ENCODE data around the gene TTC9B. TPM values are rescaled to one million over a fixed set of nuclear protein-coding genes. Genes with fewer than 3 reads are reported as not detected.

The TTC9B gene
- total and polyA plus RNA-seq, 2 of the 8 experiments (the other 6 are each of a cell fraction or from before 2014, with no cell fraction given), result 0.26 TPM; not detected in 1

DNA sequence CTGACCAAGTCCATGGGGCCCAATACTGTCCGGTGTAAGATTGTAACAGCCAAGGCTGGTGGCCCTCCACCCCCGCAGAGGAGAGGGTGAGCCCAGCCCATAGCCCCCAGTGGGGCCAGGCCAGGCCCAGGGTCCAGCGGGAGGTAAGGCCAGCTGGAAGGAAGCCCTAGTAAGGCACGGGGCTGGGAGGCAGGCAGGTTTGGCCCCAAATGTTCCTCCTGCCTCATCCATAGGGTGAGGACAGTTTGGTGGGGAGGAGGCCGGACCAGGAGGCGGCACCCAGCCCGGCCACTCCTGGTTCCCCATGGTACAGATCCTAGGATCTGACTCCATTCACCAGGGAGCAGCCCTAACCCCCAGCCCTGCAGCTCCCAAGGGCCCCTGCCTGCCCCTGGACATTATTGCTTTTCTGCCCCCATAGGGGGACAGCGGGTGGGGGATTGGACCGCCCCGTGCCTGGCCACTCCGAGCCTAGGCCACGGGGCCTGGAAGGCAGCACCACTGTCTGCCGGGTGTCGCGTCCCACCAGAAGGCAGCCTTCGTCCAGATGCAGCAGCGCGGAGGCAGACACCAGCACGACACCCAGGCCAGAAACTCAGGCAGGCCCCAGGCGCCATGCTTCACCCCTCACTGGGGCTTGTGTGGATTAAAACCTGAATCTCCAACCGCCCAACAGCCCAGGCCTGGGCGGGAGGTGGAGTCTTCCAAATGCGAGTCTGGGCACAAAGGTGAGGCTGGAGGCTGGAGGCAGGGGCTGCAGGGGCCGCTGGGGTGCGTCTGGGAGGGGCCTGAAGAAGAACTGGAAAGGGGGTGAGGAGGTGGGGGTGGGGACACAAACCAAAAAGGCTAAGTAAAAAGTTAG is 15.0 kb upstream of the TTC9B start:
- H2BK12ac ChIP-seq (ENCODE audit: low read depth, low read length), result no peak overlapping the region
- H2AK5ac ChIP-seq (ENCODE audit: low read depth, low read length), result no peak overlapping the region
- H3K79me2 ChIP-seq (ENCODE audit: control insufficient read depth in 1 of 2, insufficient read depth in 2 of 2, low read length in 2 of 2), result no peaks in the 10 kb centered on the region
- no peak overlapping the region for H3K4me3 ChIP-seq (ENCODE audit: extremely low read depth in 1 of 4, insufficient read depth in 2 of 4, low read depth in 3 of 4, low read length in 4 of 4)
- H3K9me3 ChIP-seq (ENCODE audit: insufficient read depth in 2 of 2, low read depth in 1 of 2, low read length in 1 of 2), result no peaks in the 10 kb centered on the region
- H3K14ac ChIP-seq (ENCODE audit: insufficient read length), result no peak overlapping the region
- H4K8ac ChIP-seq (ENCODE audit: extremely low read depth, insufficient read depth, low read length), result peak overlapping the region; percentile 18; the same call in 1 of the 2 replicates
- no peak overlapping the region for H4K91ac ChIP-seq (replicated peaks; ENCODE audit: insufficient read length, low read length)
- no peaks in the 10 kb centered on the region for H3K79me1 ChIP-seq (ENCODE audit: low read depth, low read length)
- peaks cover 0 to 7% of the 10 kb centered on the region in 2 experiments for H4K20me1 ChIP-seq (replicated peaks in 1 of 2; ENCODE audit: control insufficient read depth in 1 of 2, insufficient read depth in 2 of 2, low read length in 2 of 2)
- POLR2A ChIA-PET (ENCODE audit: partially characterized antibody), result interaction anchor here (0.7 kb wide), 1 partner anchor 14 kb away, joined by 3 read pairs; no protein-coding TSS in a partner anchor
- WGBS, 2 experiments (ENCODE audit: extremely low coverage in 1 of 2, insufficient coverage in 1 of 2, insufficient read length in 1 of 2, insufficient replicate concordance in 2 of 2, low coverage in 1 of 2, low lambda C conversion rate in 2 of 2, missing lambda C conversion rate in 1 of 2), result 94% methylated on average over 19 of the region's 25 CpGs; no CpG with 5 or more reads in 1 of the 2 experiments
- no peak overlapping the region for H3K4me2 ChIP-seq (ENCODE audit: insufficient read depth in 1 of 2, low read depth in 2 of 2, low read length in 2 of 2)
- no peak overlapping the region for H3K56ac ChIP-seq (replicated peaks; ENCODE audit: insufficient read length, low read depth, low read length)
- H3K9ac ChIP-seq (replicated peaks in 1 of 4; ENCODE audit: extremely low read depth in 1 of 4, low read depth in 3 of 4, low read length in 3 of 4), result no peak overlapping the region
- H3K4ac ChIP-seq (replicated peaks; ENCODE audit: insufficient read length, low read depth, low read length), result no peak overlapping the region
- CTCF ChIA-PET (ENCODE audit: partially characterized antibody), result interaction anchor here (0.5 to 3.6 kb wide), 6 partner anchors 10 to 72 kb away, joined by 3 to 17 read pairs (median 3); partner anchors contain the start of gene TTC9B
- H4K5ac ChIP-seq (ENCODE audit: insufficient read length, low read depth, low read length), result no peak overlapping the region
- H2BK20ac ChIP-seq (ENCODE audit: low read length), result no peak overlapping the region
- H3K23me2 ChIP-seq (ENCODE audit: low read depth, low read length), result no peaks in the 10 kb centered on the region
- H2BK15ac ChIP-seq (ENCODE audit: low read length), result no peak overlapping the region
- no peak overlapping the region for H2BK5ac ChIP-seq (ENCODE audit: low read depth, low read length)
- H3K27ac ChIP-seq (ENCODE audit: low read depth, low read length), result no peak overlapping the region
- H3K4me1 ChIP-seq (replicated peaks in 1 of 4; ENCODE audit: control insufficient read depth in 3 of 4, insufficient read depth in 4 of 4, low read length in 3 of 4), result peaks cover 0 to 20% (median 13%) of the 10 kb centered on the region in 4 experiments; a peak in 6 of 7 replicates
- DNase-seq (ENCODE audit: low read depth in 1 of 2, low spot score in 2 of 2), result no peak
- H3K36me3 ChIP-seq (ENCODE audit: control insufficient read depth in 2 of 4, insufficient read depth in 4 of 4, low read length in 3 of 4), result peaks cover 0 to 10% (median 4%) of the 10 kb centered on the region in 4 experiments; a peak in 4 of 8 replicates
- H2AFZ ChIP-seq (ENCODE audit: low read length), result no peak overlapping the region
- no peak for FAIRE-seq
- no peak overlapping the region for H3K23ac ChIP-seq (ENCODE audit: insufficient read length)
- H2BK120ac ChIP-seq (replicated peaks; ENCODE audit: low read depth, low read length), result no peak overlapping the region
- H3K27me3 ChIP-seq (replicated peaks in 1 of 4; ENCODE audit: control insufficient read depth in 3 of 4, extremely low read depth in 1 of 4, insufficient read depth in 3 of 4, low read length in 3 of 4), result 0 out of 7 replicates have a peak, but pooled peaks cover 0 to under 1% (median 0%) of the 10 kb centered on the region in 4 experiments
- H3K18ac ChIP-seq (ENCODE audit: extremely low read depth, low read length), result no peak overlapping the region
- no peak for TF ChIP-seq EP300 (IDR thresholded peaks at IDR 0.05; ENCODE audit: borderline replicate concordance in 1 of 2, low read depth in 2 of 2, low read length in 2 of 2)
- TF ChIP-seq RFX5 (IDR thresholded peaks at IDR 0.05; ENCODE audit: borderline replicate concordance, low read depth, low read length), result no peak
- TF ChIP-seq, protein P1, sequence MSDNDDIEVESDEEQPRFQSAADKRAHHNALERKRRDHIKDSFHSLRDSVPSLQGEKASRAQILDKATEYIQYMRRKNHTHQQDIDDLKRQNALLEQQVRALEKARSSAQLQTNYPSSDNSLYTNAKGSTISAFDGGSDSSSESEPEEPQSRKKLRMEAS (IDR thresholded peaks at IDR 0.05), result no peak
- no peak for TF ChIP-seq SIRT6 (IDR thresholded peaks at IDR 0.05; ENCODE audit: low read length)
- TF ChIP-seq, protein P2, sequence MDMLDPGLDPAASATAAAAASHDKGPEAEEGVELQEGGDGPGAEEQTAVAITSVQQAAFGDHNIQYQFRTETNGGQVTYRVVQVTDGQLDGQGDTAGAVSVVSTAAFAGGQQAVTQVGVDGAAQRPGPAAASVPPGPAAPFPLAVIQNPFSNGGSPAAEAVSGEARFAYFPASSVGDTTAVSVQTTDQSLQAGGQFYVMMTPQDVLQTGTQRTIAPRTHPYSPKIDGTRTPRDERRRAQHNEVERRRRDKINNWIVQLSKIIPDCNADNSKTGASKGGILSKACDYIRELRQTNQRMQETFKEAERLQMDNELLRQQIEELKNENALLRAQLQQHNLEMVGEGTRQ (IDR thresholded peaks at IDR 0.05; ENCODE audit: low read length), result no peak
- no peak for TF ChIP-seq POU5F1 (IDR thresholded peaks at IDR 0.05; ENCODE audit: low read depth, low read length)
- no peak for TF ChIP-seq KDM4A (IDR thresholded peaks at IDR 0.05; ENCODE audit: low read depth, low read length, severe bottlenecking)
- TF ChIP-seq KDM1A (IDR thresholded peaks at IDR 0.05; ENCODE audit: borderline replicate concordance, low read length), result no peak

All from H1 (cell line).